ENCODE results near the gene SMU1. TPM values are rescaled to one million over a fixed set of nuclear protein-coding genes. Genes with fewer than 3 reads are reported as not detected.

The SMU1 gene
- total RNA-seq, 1 experiment from 2014 or later: 30.5 TPM

- TF ChIP-seq ZBTB33 (IDR thresholded peaks at IDR 0.05; ENCODE audit: extremely low read depth, insufficient replicate concordance, low read length): no peak
- TF ChIP-seq TCF7L2 (IDR thresholded peaks at IDR 0.05; ENCODE audit: borderline replicate concordance, extremely low read depth, insufficient read depth, insufficient read length): no peak
- TF ChIP-seq SRF (IDR thresholded peaks at IDR 0.05; ENCODE audit: low read depth): no peak
Measured at GRCh38 chr9:33106827-33107621, 30.6 kb upstream of the SMU1 start (continued).

GRCh38 chr9:33106372-33106771 is 29.9 kb upstream of the SMU1 start:
- Histone ChIP-seq H3K9ac (ENCODE audit: low read length) (no peak overlapping the region), H3K4me2 (ENCODE audit: low read length) (no peak overlapping the region), H3K4me1 (ENCODE audit: control insufficient read depth in 1 of 2, insufficient read depth in 2 of 2, low read length in 2 of 2) (peaks cover 2 to 13% of the 10 kb centered on the region in 2 experiments), H3K9me3 (ENCODE audit: control insufficient read depth in 1 of 2, insufficient read depth in 1 of 2, low read depth in 1 of 2, low read length in 2 of 2) (no peaks in the 10 kb centered on the region), H3K4me3 (replicated peaks in 1 of 2; ENCODE audit: low read depth in 1 of 2, low read length in 2 of 2) (no peak overlapping the region), H2AFZ (ENCODE audit: low read depth, low read length, poor library complexity, severe bottlenecking) (no peak overlapping the region), H3K27me3 (ENCODE audit: insufficient read depth, low read length) (no peaks in the 10 kb centered on the region), H3K79me2 (ENCODE audit: insufficient read depth, low read length) (no peaks in the 10 kb centered on the region), H3K36me3 (ENCODE audit: control insufficient read depth in 1 of 2, insufficient read depth in 2 of 2, low read length in 2 of 2) (no peaks in the 10 kb centered on the region), H3K9me2 (ENCODE audit: insufficient read depth) (no peaks in the 10 kb centered on the region), H4K20me1 (ENCODE audit: insufficient read depth) (no peaks in the 10 kb centered on the region), H3K27ac (ENCODE audit: low read depth, low read length) (no peak overlapping the region)
- intact Hi-C loops (cut with micrococcal nuclease): no loop called here
- no TSS peak for BruUV-seq (replicated peaks)
- no peak for ATAC-seq
- ChIA-PET CTCF (no interaction called here), RAD21 (ENCODE audit: low non-redundant PET in 1 of 2, low total read pairs in 2 of 2, uncharacterized antibody in 2 of 2, unreplicated experiment in 2 of 2) (no interaction called here), POLR2A (no interaction called here)
- DNase-seq (ENCODE audit: low read depth, low spot score): no peak
- TF ChIP-seq CEBPB (IDR thresholded peaks at IDR 0.05; ENCODE audit: low read depth): no peak
- TF ChIP-seq ZFX (IDR thresholded peaks at IDR 0.05): no peak
- TF ChIP-seq ATF3 (IDR thresholded peaks at IDR 0.05): no peak
- no peak for TF ChIP-seq TCF7L2 (IDR thresholded peaks at IDR 0.05; ENCODE audit: borderline replicate concordance, extremely low read depth, insufficient read depth, insufficient read length)
- TF ChIP-seq EZH2 (IDR thresholded peaks at IDR 0.05): no peak
- no peak for TF ChIP-seq SP1 (IDR thresholded peaks at IDR 0.05; ENCODE audit: low read depth)
- TF ChIP-seq EGR1 (IDR thresholded peaks at IDR 0.05; ENCODE audit: low read depth): no peak
- no peak for TF ChIP-seq FOSL1 (IDR thresholded peaks at IDR 0.05; ENCODE audit: low read depth)
- TF ChIP-seq ZNF274 (IDR thresholded peaks at IDR 0.05; ENCODE audit: low read depth, low read length): no peak
- TF ChIP-seq POLR2A (IDR thresholded peaks at IDR 0.05; ENCODE audit: borderline replicate concordance, extremely low read depth, insufficient read depth, insufficient read length): no peak
- no peak for TF ChIP-seq POLR2AphosphoS5 (IDR thresholded peaks at IDR 0.05; ENCODE audit: low read depth, low read length)
- no peak for TF ChIP-seq MAX (IDR thresholded peaks at IDR 0.05)
- TF ChIP-seq, protein P1, sequence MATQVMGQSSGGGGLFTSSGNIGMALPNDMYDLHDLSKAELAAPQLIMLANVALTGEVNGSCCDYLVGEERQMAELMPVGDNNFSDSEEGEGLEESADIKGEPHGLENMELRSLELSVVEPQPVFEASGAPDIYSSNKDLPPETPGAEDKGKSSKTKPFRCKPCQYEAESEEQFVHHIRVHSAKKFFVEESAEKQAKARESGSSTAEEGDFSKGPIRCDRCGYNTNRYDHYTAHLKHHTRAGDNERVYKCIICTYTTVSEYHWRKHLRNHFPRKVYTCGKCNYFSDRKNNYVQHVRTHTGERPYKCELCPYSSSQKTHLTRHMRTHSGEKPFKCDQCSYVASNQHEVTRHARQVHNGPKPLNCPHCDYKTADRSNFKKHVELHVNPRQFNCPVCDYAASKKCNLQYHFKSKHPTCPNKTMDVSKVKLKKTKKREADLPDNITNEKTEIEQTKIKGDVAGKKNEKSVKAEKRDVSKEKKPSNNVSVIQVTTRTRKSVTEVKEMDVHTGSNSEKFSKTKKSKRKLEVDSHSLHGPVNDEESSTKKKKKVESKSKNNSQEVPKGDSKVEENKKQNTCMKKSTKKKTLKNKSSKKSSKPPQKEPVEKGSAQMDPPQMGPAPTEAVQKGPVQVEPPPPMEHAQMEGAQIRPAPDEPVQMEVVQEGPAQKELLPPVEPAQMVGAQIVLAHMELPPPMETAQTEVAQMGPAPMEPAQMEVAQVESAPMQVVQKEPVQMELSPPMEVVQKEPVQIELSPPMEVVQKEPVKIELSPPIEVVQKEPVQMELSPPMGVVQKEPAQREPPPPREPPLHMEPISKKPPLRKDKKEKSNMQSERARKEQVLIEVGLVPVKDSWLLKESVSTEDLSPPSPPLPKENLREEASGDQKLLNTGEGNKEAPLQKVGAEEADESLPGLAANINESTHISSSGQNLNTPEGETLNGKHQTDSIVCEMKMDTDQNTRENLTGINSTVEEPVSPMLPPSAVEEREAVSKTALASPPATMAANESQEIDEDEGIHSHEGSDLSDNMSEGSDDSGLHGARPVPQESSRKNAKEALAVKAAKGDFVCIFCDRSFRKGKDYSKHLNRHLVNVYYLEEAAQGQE (IDR thresholded peaks at IDR 0.05; ENCODE audit: low read depth): no peak
- no peak for TF ChIP-seq RAD21 (IDR thresholded peaks at IDR 0.05; ENCODE audit: low read depth)
- TF ChIP-seq JUND (IDR thresholded peaks at IDR 0.05): no peak
- no peak for TF ChIP-seq SRF (IDR thresholded peaks at IDR 0.05; ENCODE audit: low read depth)
- no peak for TF ChIP-seq ZBTB33 (IDR thresholded peaks at IDR 0.05; ENCODE audit: extremely low read depth, insufficient replicate concordance, low read length)

Data from HCT116 (cell line).